Smooth muscle cell of the brain vasculature (primary cell): ENCODE results near the gene EIF4EBP2.

Experiments used
- DNase-seq: peaks from one replicate; pipeline ENCODE4 v3.0.0-alpha.2; 2012; ENCODE audit warnings: low read depth, low spot score

Gene EIF4EBP2

GRCh38 chr10:70459774-70460490 lies 56.0 kb downstream of the EIF4EBP2 start:
- DNase-seq: no peak

- DNase-seq: no peak
Measured at GRCh38 chr10:70461397-70462348, 57.7 kb downstream of the EIF4EBP2 start.

GRCh38 chr10:70462349-70462984 lies 58.5 kb downstream of the EIF4EBP2 start:
- no peak for DNase-seq

- no peak for DNase-seq
Measured at GRCh38 chr10:70465278-70465677, 61.3 kb downstream of the EIF4EBP2 start.

GRCh38 chr10:70465832-70466231 lies 61.9 kb downstream of the EIF4EBP2 start:
- no peak for DNase-seq

- no peak for DNase-seq
Measured at GRCh38 chr10:70466951-70467350, 63.0 kb downstream of the EIF4EBP2 start.

- DNase-seq: no peak
Measured at GRCh38 chr10:70472799-70473454, 69.0 kb downstream of the EIF4EBP2 start.

GRCh38 chr10:70474780-70475179 lies 70.8 kb downstream of the EIF4EBP2 start:
- no peak for DNase-seq

- DNase-seq: no peak
Measured at GRCh38 chr10:70475661-70476060, 71.7 kb downstream of the EIF4EBP2 start.

- DNase-seq: no peak
Measured at GRCh38 chr10:70476249-70477035, 72.5 kb downstream of the EIF4EBP2 start.

GRCh38 chr10:70477661-70478162 lies 73.8 kb downstream of the EIF4EBP2 start:
- DNase-seq: no peak
